NCI-H748 (cell line): ENCODE measurements around the gene ZNF212.
A peak's percentile ranks its signal among the peaks of the same experiment; 100 is the strongest.

Source experiments
- DNase-seq: peaks from one replicate; lab custom pipeline; 2025; ENCODE audit not compliant: unreplicated experiment; lab: John Stamatoyannopoulos, UW

ZNF212 gene

DNA sequence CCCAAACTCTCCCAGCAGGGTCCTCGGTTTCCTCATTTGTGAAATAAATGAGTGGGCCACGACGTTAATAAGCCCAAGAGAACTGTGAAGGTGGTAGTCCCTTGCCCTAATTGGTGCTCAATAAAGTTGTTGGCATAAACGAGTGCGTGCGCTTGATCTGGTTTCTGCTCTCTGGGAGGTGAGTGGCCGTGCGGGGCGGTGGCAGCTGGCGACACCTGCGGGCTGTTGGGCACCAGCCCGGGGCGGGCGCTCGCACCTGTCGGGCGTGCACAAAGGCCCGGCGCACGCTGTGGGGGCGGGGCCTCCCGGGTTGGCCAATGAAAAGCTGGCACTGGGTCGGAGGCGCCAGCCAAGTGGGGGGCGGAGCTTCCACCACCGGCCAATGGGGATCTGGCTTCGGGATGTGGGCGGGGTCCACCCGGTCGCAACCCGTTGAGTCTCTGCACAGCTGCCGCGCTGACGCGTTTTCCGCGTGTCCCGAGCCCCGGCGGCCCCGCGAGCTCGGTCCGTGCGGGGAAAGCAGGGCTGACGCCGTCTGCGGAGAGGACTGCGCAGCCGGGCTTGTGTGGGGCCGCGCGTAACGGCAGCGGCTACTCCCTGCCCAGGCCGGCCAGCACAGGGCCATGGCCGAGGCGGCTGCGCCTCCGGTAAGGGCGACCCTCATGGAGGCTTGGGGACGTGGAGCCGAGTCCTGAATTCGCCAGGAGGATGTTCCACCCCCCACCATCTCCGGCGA, 45.6 kb downstream of the ZNF212 start:
- DNase-seq: peak; percentile 98

DNA sequence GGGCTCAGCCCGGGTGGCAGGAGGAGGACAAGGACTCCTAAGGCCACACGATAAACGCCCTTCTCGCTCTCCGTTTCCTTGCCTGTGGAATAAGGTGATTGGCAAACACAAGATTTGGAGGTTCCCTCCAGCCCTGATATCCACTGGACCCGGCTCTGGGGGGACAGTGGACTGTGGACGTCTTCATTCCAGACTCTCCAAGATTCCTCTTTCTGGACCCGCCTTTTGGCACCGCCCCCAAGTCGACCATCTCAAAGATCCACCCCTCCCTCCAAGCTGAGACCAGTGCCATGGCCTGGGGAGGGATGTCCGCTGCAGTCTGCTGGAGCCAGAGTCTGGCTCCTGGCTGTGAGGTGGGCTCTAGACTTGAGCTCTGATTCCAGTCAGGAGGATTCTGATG, 46.2 kb downstream of the ZNF212 start:
- DNase-seq: peak; percentile 62

- peak; percentile 22 for DNase-seq
These were observed 47.5 kb downstream of the ZNF212 start for GRCh38 chr7:149286811-149287400.

- no peak for DNase-seq
These were observed 48.2 kb downstream of the ZNF212 start for GRCh38 chr7:149287622-149288021.

- DNase-seq: no peak
These were observed 49.8 kb downstream of the ZNF212 start for GRCh38 chr7:149289262-149289661.

DNA sequence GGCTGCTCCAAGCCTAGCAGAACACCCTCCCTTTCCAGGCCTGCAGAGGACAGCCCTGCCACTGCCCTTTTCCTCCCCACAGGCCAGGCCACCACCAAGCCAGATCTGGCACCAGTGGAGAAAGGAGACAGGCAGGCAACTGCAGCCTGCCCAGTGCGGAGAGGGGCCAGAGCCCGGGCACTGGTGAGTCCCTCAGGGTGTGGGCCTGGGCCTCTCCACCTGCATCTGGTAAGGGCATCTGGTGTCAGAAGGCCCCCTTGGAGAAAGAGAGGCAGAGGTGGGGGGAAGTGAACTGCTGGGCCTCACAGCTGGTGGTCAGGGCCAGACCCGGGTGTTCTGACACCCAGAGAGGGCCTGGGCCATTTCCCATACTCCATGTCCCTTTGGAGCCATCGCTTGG, 50.4 kb downstream of the ZNF212 start:
- DNase-seq: no peak

DNA sequence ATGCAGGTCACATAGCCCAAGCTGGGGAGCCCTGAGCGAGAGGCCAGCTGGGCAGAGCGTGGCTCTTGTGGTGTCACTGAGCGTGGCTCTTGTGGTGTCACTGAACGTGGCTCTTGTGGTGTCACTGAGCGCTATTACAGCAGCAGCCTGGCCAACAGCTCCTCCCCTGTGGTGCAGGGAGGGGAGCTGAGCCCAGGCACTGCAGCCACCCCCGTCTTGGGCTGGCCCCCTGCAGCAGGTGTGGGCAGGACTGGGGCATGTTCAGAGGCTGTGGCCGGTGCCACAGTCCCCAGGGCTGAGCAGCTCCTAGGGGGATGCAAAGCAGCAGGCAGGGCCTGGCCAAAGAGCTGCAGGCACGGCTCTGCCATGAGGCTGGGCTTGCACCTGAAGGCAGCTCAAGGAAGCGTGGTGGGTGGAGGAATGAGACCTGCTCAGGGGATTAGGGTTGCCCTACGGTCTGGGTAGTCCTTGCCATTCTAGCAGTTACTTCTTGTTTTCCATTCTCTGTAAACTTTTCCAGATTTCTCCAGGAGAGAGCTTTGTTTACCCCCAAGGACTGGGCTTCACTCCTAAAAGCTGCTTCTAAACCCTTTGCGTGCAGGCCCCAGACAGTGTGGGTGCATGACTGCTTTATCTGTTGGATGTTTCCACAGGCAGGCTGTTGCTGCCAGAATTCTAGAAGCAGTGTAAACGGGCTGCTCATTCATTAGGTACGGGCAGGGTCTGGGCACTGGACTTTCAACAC, 51.8 kb downstream of the ZNF212 start:
- DNase-seq: no peak

- no peak for DNase-seq
These were observed 52.5 kb downstream of the ZNF212 start for GRCh38 chr7:149291781-149292461.

GRCh38 chr7:149292462-149292823, 53.0 kb downstream of the ZNF212 start:
- DNase-seq: no peak

GRCh38 chr7:149293338-149293737, 53.9 kb downstream of the ZNF212 start:
- no peak for DNase-seq

DNA sequence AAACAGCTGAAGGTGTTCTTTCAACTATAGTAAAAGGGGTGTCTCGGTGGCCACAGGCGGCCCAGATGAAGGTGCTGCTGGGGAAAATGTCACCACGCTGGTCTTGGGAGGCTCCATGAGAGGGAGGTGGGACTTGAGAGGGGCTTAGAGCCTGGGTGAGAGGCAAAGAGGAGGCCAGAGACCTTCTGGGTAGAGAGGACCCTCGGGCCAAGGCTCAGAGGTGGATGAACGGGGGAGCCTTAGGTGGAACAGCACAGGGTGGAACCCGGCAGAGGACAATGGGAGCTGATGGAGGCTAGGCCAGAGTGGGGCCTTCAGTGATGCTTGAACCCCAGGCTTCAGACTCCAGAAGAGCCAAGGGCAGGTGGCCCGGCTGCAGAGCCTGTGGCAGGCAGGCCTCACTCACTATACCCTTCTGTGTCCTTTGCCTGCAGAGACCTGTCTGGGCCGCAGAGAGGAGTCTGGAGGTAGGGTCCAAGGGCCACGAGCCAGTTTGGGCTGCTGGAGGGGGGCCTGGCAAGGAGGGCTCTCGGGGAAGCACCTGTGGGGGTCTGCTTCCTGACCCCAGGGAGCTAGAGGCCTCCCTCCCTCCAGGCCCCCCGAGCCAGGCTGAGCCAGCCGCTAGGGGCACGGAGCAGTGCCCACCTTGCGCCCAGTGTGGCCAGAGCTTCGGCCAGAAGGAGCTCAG, 54.6 kb downstream of the ZNF212 start:
- DNase-seq: no peak

DNA sequence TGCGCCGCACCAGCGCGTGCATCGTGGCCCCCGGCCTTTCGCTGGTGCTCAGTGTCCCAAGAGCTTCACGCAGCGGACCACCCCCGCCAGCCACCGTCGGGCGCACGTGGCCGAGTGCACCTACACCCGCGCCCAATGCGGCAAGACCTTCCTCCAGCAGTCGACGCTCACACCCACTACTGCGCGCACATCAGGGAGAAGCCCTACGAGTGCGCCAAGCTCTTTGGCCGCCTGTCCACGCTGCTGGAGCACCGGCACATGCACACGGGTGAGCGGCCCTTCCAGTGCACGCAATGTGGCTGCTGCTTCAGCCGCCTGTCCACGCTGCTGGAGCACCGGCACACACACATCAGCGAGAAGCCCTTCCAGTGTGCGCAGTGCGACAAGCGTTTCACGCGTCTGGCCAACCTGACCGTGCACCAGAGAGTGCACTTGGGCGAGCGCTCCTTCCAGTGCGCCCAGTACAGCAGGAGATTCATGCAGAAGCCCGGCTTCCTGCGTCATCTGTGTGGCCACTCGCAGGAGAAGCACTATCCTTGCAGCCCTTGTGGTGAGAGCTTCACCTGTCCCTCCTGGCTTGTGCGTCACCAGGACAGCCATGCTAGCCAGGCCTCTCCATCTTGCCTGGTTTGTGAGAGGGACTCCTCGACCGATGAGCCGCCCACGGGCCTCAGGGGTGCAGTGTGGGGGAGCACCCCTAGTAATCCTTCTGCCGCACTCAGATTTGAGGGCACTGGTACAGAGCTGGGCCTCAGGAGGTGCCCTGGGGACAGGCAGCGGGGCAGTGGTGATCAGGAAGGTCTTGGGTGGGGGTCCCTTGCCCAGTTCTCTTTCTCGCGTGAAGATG, 55.4 kb downstream of the ZNF212 start:
- DNase-seq: no peak

DNA sequence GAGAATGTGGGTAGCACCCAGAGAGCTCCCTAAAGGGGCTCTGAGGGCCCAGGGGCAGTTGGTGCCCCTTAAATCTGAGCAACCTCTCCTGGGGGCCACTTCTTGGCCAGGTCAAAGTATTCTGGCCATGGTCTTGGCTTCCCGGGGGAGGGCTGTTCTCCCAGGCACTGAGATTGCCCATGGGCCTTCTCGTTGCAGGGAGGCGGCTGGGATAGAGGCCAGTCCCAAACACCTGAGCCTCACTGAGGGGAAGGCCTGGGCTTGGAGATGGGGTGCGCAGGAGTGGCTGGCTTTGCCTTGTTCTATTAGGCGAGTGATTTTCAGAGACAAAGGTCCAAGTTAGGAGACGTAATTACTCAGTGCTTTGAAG, 56.0 kb downstream of the ZNF212 start:
- DNase-seq: no peak

DNA sequence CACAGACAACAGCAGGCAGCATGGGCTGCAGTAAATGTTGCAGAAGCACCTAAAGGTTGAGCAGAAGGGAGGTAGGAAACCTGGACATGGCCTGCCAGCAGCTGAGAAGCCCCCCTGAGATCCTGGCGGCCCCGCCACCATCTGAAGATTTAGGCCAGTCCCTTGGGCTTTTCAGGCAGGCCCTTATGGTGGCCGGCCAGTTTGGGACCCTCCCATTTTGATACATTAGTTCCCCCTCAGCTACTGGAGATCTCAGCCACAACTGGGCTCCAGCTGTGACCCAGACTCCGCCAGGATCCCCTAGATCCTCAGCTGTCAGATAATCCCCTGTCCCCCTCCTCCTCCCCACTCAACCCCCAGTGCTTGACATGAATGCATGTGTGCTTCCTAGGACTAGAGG, 56.9 kb downstream of the ZNF212 start:
- DNase-seq: no peak

GRCh38 chr7:149297034-149297755, 57.7 kb downstream of the ZNF212 start:
- DNase-seq: no peak

DNA sequence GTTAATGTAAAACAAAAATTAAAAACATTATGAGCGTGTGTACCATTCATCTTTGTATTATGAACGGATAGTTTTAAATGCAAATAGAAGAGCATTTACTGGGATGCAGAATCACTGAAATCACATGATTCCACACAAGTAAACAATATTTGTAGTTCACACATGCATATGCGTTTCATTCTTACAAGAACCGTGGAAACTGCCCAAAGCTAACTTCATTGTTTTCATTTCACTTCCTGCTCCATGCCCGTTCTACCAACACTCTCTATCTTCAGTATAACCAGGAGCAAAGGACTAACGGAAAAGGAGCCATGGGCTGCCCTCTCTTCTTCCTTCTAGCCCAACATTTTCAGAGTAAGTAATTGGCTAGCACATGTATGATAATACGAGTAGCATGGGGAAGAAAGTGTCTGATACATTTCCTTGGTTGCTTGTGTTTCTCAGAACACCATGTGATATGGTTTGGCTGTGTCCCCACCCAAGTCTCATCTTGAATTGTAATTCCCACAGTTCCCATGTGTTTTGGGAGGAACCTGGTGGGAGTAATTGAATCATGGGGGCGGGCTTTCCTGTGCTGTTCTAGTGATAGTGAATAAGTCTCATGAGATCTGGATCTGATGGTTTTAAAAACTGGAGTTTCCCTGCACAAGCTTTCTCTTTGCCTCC, 61.3 kb downstream of the ZNF212 start:
- DNase-seq: no peak

DNA sequence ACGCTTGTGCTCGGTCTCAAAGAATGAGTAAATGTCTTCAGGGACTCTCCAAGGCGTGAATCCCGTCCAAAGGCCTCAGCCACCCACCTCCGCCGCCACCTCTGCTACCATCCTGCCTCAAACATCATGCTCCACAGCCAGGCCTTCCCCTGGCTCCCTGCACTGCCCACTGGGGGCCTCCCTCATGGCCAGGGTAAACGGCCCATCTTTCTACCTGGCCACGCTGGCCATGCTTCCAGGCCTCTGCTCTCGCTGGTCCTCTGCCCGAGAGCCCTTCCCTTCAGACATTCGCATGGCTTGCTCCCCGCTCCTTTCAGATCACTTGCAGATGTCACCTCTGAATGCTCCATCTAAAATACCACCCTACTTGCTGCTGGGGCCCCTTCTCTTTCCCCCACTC, 62.8 kb downstream of the ZNF212 start:
- DNase-seq: no peak

DNA sequence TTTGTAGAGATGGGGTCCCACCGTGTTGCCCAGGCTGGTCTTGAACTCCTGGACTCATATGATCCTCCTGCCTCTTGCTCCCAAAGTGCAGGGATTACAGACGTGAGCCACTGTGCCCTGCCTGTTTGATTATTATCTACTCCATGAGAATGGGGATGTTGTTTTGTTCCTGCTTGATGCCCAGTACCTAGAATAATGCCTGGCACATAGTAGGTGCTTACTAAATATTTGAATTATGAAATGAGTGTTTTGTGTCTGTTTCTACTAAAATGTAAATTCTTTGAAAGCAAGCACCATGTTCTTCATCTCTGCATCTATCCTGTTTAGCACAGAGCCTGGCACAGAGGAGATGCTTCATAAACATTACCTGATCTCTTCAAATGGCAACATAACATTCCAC, 63.4 kb downstream of the ZNF212 start:
- no peak for DNase-seq

- no peak for DNase-seq
These were observed 64.6 kb downstream of the ZNF212 start for GRCh38 chr7:149304006-149304405.
